ENCODE results near the gene NR3C1. TPM values are rescaled to one million over a fixed set of nuclear protein-coding genes. Genes with fewer than 3 reads are reported as not detected.

NR3C1 gene
- total RNA-seq, 1 experiment from 2014 or later = 31.4 TPM

DNA sequence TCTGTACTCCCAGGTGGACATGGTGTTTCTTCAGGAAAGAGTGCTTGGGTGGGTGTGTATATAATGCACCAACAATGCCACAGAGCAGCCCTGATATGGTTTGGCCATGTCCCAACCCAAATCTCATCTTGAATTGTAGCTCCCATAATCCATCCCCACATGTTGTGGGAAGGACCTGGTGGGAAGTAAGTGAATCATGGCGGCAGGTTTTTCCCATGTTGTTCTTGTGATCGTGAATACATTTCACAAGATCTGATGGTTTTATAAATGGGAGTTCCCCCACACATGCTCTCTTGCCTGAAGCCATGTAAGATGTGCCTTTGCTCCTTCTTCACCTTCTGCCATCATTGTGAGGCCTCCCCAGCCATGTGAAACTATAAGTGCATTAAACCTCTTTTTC lies 158.5 kb downstream of the NR3C1 start:
- no peak overlapping the region for H3K4me3 Mint-ChIP-seq
- H3K27me3 Mint-ChIP-seq (ENCODE audit: low read depth) = no peaks in the 10 kb centered on the region; the same call in 1 of the 2 replicates
- no peaks in the 10 kb centered on the region for H3K79me2 ChIP-seq (ENCODE audit: insufficient read depth, low read length)
- H3K4ac ChIP-seq (ENCODE audit: low read depth, low read length) = no peak overlapping the region
- no peak overlapping the region for H2BK20ac ChIP-seq (ENCODE audit: low read depth, low read length, poor library complexity, severe bottlenecking)
- H2BK15ac ChIP-seq (ENCODE audit: low read depth, low read length) = no peak overlapping the region
- H3K4me1 Mint-ChIP-seq = peaks cover 3 to 8% of the 10 kb centered on the region in 2 experiments; a peak in 3 of 4 replicates
- no peak overlapping the region for H3T11ph ChIP-seq (ENCODE audit: low read length)
- no peaks in the 10 kb centered on the region for H4K20me1 ChIP-seq (ENCODE audit: control insufficient read depth, insufficient read depth, insufficient read length)
- no peak overlapping the region for H4K5ac ChIP-seq (ENCODE audit: insufficient read length, low read depth, low read length)
- H2AFZ ChIP-seq (ENCODE audit: low read length) = no peak overlapping the region
- H3K27ac Mint-ChIP-seq = no peak overlapping the region
- no peak overlapping the region for H4K91ac ChIP-seq (ENCODE audit: insufficient read length, low read depth, low read length)
- no peak overlapping the region for H2AK5ac ChIP-seq (ENCODE audit: insufficient read length, low read length)
- DNase-seq = no peak
- H3K27me3 ChIP-seq (ENCODE audit: insufficient read depth, low read length) = no peaks in the 10 kb centered on the region
- H3K9me3 ChIP-seq (ENCODE audit: control insufficient read depth, low read depth, low read length) = no peaks in the 10 kb centered on the region
- H3K23ac ChIP-seq (ENCODE audit: insufficient read length, low read depth, low read length) = no peak overlapping the region
- no peak overlapping the region for H3K14ac ChIP-seq (ENCODE audit: insufficient read depth, low read length)
- H3K27ac ChIP-seq (ENCODE audit: insufficient read length, low read depth, low read length) = no peak overlapping the region
- no CpG with 5 or more reads among the region's 2 CpGs for WGBS (ENCODE audit: extremely low coverage, insufficient read length, low lambda C conversion rate)
- H3K18ac ChIP-seq (ENCODE audit: insufficient read length, low read depth, low read length) = no peak overlapping the region
- no peak overlapping the region for H2BK120ac ChIP-seq (ENCODE audit: low read depth, low read length, poor library complexity, severe bottlenecking)
- H2BK12ac ChIP-seq (ENCODE audit: insufficient read length, low read depth, low read length) = no peak overlapping the region
- H3K4me1 ChIP-seq (ENCODE audit: insufficient read depth, low read length) = no peaks in the 10 kb centered on the region; the same call in 1 of the 2 replicates
- peaks cover 0 to 10% of the 10 kb centered on the region in 2 experiments; a peak in 3 of 5 replicates for H3K9me3 Mint-ChIP-seq
- H3K36me3 Mint-ChIP-seq (ENCODE audit: insufficient read depth in 1 of 3, low read depth in 3 of 3) = peaks cover 0 to 4% (median 0%) of the 10 kb centered on the region in 3 experiments; a peak in 1 of 7 replicates
- no peaks in the 10 kb centered on the region for H3K79me1 ChIP-seq (ENCODE audit: insufficient read depth, low read depth, low read length, poor library complexity, severe bottlenecking)
- no peak overlapping the region for H3K4me2 ChIP-seq (ENCODE audit: insufficient read depth, insufficient read length, low read length)
- no peak overlapping the region for H2BK5ac ChIP-seq (ENCODE audit: insufficient read length, low read length)
- no peak overlapping the region for H3K9ac ChIP-seq (ENCODE audit: extremely low read depth, insufficient read length, low read length)
- H3K56ac ChIP-seq (ENCODE audit: insufficient read length, low read depth, low read length) = no peak overlapping the region
- no peak overlapping the region for H4K8ac ChIP-seq (replicated peaks; ENCODE audit: insufficient read length, low read depth, low read length)
- TF ChIP-seq, protein P1, sequence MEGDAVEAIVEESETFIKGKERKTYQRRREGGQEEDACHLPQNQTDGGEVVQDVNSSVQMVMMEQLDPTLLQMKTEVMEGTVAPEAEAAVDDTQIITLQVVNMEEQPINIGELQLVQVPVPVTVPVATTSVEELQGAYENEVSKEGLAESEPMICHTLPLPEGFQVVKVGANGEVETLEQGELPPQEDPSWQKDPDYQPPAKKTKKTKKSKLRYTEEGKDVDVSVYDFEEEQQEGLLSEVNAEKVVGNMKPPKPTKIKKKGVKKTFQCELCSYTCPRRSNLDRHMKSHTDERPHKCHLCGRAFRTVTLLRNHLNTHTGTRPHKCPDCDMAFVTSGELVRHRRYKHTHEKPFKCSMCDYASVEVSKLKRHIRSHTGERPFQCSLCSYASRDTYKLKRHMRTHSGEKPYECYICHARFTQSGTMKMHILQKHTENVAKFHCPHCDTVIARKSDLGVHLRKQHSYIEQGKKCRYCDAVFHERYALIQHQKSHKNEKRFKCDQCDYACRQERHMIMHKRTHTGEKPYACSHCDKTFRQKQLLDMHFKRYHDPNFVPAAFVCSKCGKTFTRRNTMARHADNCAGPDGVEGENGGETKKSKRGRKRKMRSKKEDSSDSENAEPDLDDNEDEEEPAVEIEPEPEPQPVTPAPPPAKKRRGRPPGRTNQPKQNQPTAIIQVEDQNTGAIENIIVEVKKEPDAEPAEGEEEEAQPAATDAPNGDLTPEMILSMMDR (conservative IDR thresholded peaks at IDR 0.05) = no peak
- H3K23me2 ChIP-seq (ENCODE audit: insufficient read length, low read depth, low read length, poor library complexity, severe bottlenecking) = no peaks in the 10 kb centered on the region

All from H9 (cell line).